Activated T-helper 1 cell treated with Interleukin-2 at 50 U/mL for 16 hours (primary cell): ENCODE data around the gene RFX2.

Experiments used
- DNase-seq: peaks from one replicate; pipeline ENCODE4 v3.0.0-alpha.2; 2020; ENCODE audit warnings: low read depth

RFX2 gene

GRCh38 chr19:6103894-6104293 is 6.4 kb downstream of the RFX2 start:
- no peak for DNase-seq

- DNase-seq: no peak
Observed at GRCh38 chr19:6103217-6103644, 7.1 kb downstream of the RFX2 start.

- no peak for DNase-seq
Observed at GRCh38 chr19:6101991-6102390, 8.3 kb downstream of the RFX2 start.

GRCh38 chr19:6101291-6101825 is 8.9 kb downstream of the RFX2 start:
- DNase-seq: no peak

- DNase-seq: no peak
Observed at GRCh38 chr19:6100284-6100915, 9.9 kb downstream of the RFX2 start.

DNA sequence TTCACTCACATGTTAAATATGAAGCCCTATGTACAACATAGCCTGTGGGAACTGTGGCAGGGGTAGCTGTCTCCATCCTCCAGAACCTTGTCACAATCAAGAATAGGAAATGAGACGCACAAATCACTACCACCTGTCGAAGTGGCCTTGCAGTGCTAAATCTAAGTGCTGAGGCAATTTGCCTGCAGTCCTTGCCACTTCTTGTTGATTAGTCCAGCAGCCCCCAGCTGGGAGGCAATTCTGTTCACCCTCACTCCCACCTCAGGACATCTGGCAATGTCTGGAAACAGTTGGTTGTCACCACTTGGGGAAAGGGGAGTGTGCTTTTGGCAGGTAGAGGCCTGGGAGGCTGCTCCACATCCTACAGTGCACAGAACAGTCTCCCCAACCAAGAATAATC is 10.7 kb downstream of the RFX2 start:
- no peak for DNase-seq

- no peak for DNase-seq
Observed at GRCh38 chr19:6099033-6099432, 11.3 kb downstream of the RFX2 start.

- no peak for DNase-seq
Observed at GRCh38 chr19:6098574-6098973, 11.7 kb downstream of the RFX2 start.

DNA sequence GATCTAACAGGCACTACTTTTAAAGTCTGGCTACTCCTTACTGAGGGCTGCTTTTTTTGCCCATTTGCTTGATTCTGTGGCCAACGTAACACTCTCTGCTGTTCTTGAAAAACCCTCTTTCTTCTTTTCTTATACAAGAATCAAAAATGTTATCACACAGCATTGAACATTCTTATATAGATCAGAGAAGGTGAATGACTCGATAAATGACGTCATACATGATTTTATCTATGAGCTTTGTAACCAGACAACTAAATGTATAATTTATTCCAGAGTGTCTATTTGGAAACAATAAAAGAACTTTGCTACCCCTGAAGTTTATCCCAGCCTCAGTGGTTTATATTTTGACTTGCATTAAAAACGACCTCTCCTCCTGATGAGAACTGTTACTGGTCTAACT is 12.4 kb downstream of the RFX2 start:
- DNase-seq: no peak

DNA sequence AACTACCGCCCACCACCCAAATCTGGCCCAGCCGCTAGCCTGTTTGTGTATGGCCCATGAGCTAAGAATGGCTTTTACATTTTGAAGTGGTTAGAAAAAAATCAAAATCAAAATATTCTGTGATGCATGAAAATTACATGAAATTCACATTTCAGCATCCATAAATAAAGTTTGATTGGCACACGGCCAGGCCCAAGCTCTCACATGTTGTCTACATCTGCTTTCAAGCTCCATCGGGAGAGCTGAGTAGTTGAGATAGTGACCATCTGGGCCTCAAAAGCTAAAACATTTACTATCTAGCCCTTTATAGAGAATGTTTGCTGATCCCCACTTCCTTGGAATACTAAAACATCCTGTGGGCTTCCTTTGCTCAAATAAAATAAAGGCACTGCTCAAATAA is 14.5 kb downstream of the RFX2 start:
- DNase-seq: no peak

DNA sequence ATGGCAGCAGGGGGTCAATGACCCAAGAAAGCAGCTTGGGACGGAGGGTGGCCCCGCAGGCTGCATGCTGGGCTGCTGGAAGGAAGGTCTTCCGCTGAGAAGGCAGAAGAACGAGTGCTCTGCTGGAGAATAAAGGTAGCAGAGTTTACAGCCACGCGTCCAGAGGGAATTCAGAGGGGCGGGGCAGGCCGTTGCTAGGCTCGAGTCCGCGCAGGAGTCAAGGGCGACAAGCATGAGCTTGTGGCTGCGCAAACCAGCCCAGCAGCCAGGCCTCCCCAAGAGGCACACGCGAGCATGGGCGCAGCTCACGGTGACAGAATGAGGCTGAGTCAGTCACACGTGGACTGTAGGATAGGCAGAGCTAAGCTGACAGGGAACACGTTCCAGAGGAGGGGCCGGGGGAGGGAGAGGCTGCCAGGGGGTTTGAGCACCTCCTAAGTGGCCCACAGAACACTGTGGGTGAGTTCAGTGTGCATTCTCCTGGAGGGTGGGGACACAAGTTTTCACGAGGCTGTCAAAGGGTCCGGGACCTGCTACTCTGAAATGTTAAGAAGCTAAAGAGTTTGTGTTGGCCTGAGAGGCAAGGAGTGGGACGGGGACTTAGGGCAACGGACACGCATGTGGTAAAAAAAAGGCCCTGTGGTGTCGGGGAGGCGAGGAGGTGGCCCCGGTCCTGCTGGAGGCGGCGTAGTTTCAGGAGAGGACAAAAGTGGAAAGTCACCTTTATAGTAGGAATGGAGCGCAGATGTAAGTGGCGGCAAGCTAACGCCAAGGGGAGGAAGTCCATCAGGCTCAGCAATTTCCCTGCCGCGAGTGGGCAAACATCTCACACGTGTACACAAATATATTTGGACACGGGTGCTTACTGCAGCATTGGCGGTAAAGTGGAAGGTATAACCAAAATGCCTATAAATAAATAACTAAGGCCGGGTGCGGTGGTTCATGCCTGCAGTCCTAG is 17.7 kb downstream of the RFX2 start:
- DNase-seq: no peak

DNA sequence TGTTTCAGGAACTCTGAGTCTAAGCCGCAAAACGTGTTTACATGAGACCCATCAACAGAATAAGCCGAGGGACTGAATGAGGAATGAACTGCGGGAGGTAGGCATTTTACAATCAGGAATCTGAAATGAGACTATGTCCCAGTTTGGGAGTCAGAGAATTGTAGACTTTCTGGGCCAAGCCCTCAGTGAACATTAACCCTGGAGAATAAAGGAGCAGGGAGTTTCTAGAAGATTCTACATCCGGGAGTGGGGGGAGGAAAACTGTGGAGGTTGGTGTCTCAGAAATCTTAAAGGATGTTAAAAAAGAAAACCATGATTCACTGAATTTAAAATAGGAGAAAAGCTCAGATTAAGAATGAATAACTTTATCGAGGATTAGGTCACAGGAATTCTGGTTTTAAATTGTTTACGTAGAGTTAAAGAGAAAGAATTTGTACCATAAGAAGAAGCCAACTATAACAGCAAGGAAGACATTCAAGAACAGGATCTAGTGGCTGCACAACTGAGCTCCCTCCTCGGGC is 18.5 kb downstream of the RFX2 start:
- DNase-seq: no peak

- DNase-seq: no peak
Observed at GRCh38 chr19:6090634-6091033, 19.7 kb downstream of the RFX2 start.

DNA sequence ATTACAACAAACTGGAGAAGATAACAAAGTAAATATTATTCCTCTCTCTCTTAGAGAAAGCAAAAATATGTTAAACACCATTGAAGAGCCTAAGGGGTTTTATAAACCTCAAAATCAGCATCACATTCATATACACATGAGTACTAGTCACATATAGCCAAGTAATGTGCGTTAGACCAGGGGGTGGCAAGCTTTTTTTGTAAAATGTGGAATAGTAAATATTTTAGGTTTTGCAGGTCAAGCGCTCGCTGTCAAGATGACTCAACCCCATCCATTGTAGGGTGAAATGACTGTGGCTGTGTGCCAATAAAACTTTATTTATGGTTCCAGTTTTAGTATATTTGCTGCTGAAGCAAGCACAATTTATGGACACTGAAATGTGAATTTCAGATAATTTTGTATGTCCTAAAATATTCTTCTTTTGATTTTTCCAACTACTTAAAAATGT is 21.7 kb downstream of the RFX2 start:
- no peak for DNase-seq

- DNase-seq: no peak
Observed at GRCh38 chr19:6087074-6087571, 23.2 kb downstream of the RFX2 start.

GRCh38 chr19:6086068-6086788 is 24.1 kb downstream of the RFX2 start:
- DNase-seq: no peak

GRCh38 chr19:6084821-6085220 is 25.5 kb downstream of the RFX2 start:
- no peak for DNase-seq

DNA sequence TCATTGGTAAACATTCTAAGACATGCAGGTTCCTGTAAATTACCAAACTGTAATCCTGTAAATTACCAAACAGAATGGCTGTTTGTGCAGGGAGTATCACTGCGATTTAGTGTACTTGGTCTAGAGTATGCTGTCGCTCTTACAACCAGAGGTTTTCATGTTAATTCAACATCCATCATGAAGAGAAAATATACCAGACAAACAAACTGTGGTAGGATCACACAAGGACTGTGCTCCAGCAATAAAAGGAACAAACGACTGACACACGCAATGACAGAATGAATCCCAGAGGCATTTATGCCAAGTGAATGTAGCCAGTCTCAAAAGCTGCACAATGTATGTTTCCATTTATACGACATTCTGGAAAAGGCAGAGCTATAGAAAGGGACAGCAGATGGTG is 31.2 kb downstream of the RFX2 start:
- DNase-seq: no peak

DNA sequence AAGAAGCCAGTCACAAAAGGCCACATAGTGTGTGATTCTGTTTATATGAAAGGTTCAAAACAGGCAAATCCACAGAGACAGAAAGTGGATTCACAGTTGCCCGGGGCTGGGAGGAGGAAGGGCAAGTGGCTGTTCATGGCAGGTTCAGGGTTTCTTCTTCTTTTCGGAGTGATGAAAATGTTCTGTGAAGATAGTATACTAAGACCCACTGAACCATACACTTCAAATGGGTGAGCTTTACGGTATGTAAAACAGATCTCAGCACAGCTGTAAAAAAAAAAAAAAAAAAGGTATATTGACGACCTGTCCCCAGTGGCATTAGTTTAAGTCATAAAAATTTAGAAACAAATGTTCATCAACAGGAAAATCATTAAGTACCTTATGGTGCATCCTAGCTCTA is 32.2 kb downstream of the RFX2 start:
- DNase-seq: no peak

GRCh38 chr19:6076675-6077463 is 33.4 kb downstream of the RFX2 start:
- no peak for DNase-seq

- DNase-seq: no peak
Observed at GRCh38 chr19:6076291-6076665, 34.0 kb downstream of the RFX2 start.
